ENCODE results near the gene DNAJC17. TPM values are rescaled to one million over a fixed set of nuclear protein-coding genes. Genes with fewer than 3 reads are reported as not detected.
A peak's percentile ranks its signal among the peaks of the same experiment; 100 is the strongest.

The DNAJC17 gene
- total and polyA plus RNA-seq, 4 donors, result 10.0 to 32.5 (median 19.9) TPM

GRCh38 chr15:40744815-40745152 is 62.5 kb downstream of the DNAJC17 start (continued):
- TF ChIP-seq FOXA2 (IDR thresholded peaks at IDR 0.05) (no peak), SP1 (IDR thresholded peaks at IDR 0.05) (no peak), GABPA (IDR thresholded peaks at IDR 0.05 in 1 of 2, conservative IDR thresholded peaks at IDR 0.05 in 1 of 2) (no peak)
- TF ChIP-seq, protein P1, sequence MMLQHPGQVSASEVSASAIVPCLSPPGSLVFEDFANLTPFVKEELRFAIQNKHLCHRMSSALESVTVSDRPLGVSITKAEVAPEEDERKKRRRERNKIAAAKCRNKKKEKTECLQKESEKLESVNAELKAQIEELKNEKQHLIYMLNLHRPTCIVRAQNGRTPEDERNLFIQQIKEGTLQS (IDR thresholded peaks at IDR 0.05), result no peak

DNA sequence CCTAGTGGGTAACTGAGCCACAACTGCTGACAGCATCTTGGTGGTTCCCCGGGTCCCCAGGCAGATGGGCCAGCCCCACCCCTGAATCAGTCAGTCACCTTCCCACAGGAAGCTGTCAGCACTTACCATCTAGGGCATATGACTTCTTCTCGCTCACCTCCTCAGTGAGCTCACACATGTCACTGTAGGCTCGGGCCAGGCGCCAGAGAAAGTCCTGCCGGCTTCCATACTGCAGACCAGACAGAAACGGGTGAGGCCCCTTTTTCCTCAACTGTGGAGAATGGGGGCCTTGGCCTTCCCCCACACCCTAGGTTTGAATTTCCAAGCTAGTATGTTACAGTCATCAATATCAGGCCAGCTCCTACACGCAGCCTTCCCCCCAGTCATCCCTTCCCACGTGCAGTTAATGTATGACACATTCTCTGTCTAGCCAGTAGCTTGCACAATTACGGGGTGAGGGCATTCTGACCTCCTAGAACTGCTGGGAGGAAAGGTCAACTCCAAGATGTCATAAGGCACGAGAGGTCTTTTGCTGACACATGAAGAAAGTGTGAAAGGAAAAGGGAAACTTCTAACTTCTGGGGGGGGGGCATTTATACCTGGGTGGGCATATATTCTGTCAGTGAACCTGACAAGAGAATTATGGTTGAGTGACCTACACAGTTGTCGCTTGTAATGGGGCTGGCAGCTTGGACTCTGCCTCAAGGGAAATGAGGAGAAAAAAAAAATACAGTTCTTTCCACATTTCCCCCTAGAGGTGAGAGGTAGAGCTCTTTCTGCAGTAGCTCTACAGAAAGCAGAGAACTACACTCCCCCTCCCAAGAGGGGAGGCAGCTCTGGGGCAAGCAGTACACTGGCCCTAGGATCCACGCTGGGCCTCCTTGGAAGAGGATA is 63.1 kb downstream of the DNAJC17 start:
- Histone ChIP-seq H3K27me3 (ENCODE audit: control insufficient read depth in 4 of 4, insufficient read depth in 4 of 4, low read length in 3 of 4) (no peaks in the 10 kb centered on the region), H3K9ac (ENCODE audit: low read depth in 1 of 2, low read length in 2 of 2) (no peak overlapping the region), H3K4me3 (ENCODE audit: low read depth in 1 of 3, low read length in 3 of 3) (no peak overlapping the region), H3K27ac (ENCODE audit: low read depth in 1 of 2, low read length in 2 of 2) (peak overlapping the region; percentile 42 to 43), H3K4me1 (ENCODE audit: control insufficient read depth in 4 of 4, insufficient read depth in 4 of 4, low read length in 3 of 4) (peaks cover 6 to 16% (median 12%) of the 10 kb centered on the region in 4 donors), H3K9me3 (ENCODE audit: control insufficient read depth in 4 of 4, low read length in 3 of 4) (no peaks in the 10 kb centered on the region), H3K36me3 (ENCODE audit: control insufficient read depth in 4 of 4, insufficient read depth in 3 of 4, low read depth in 1 of 4, low read length in 3 of 4) (peaks cover 3 to 52% (median 27%) of the 10 kb centered on the region in 4 donors)
- TF ChIP-seq HNF4A (conservative IDR thresholded peaks at IDR 0.05), result peak; percentile 67 to 77
- TF ChIP-seq EGR1 (IDR thresholded peaks at IDR 0.05; ENCODE audit: low read depth in 2 of 2), result no peak
- TF ChIP-seq RXRA (IDR thresholded peaks at IDR 0.05), result peak; percentile 85 to 91
- peak; percentile 52 for TF ChIP-seq MAX (IDR thresholded peaks at IDR 0.05)
- TF ChIP-seq NR2F2 (IDR thresholded peaks at IDR 0.05), result peak; percentile 73
- peak; percentile 11 for TF ChIP-seq HNF4G (IDR thresholded peaks at IDR 0.05)
- peak in 1 of 2 donors; percentile 10 for TF ChIP-seq RAD21 (IDR thresholded peaks at IDR 0.05)
- no peak for TF ChIP-seq GABPA (IDR thresholded peaks at IDR 0.05 in 1 of 2, conservative IDR thresholded peaks at IDR 0.05 in 1 of 2)
- peak; percentile 72 to 81 for TF ChIP-seq JUND (IDR thresholded peaks at IDR 0.05)
- no peak for TF ChIP-seq TAF1 (conservative IDR thresholded peaks at IDR 0.05)
- TF ChIP-seq, protein P2, sequence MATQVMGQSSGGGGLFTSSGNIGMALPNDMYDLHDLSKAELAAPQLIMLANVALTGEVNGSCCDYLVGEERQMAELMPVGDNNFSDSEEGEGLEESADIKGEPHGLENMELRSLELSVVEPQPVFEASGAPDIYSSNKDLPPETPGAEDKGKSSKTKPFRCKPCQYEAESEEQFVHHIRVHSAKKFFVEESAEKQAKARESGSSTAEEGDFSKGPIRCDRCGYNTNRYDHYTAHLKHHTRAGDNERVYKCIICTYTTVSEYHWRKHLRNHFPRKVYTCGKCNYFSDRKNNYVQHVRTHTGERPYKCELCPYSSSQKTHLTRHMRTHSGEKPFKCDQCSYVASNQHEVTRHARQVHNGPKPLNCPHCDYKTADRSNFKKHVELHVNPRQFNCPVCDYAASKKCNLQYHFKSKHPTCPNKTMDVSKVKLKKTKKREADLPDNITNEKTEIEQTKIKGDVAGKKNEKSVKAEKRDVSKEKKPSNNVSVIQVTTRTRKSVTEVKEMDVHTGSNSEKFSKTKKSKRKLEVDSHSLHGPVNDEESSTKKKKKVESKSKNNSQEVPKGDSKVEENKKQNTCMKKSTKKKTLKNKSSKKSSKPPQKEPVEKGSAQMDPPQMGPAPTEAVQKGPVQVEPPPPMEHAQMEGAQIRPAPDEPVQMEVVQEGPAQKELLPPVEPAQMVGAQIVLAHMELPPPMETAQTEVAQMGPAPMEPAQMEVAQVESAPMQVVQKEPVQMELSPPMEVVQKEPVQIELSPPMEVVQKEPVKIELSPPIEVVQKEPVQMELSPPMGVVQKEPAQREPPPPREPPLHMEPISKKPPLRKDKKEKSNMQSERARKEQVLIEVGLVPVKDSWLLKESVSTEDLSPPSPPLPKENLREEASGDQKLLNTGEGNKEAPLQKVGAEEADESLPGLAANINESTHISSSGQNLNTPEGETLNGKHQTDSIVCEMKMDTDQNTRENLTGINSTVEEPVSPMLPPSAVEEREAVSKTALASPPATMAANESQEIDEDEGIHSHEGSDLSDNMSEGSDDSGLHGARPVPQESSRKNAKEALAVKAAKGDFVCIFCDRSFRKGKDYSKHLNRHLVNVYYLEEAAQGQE (IDR thresholded peaks at IDR 0.05), result no peak
- no peak for TF ChIP-seq CTCF (IDR thresholded peaks at IDR 0.05; ENCODE audit: low read depth, low read length, missing input control)
- TF ChIP-seq YY1 (IDR thresholded peaks at IDR 0.05), result peak; percentile 35
- TF ChIP-seq FOXA1 (IDR thresholded peaks at IDR 0.05), result no peak
- TF ChIP-seq, protein P1 (IDR thresholded peaks at IDR 0.05), result no peak
- no peak for TF ChIP-seq FOXA2 (IDR thresholded peaks at IDR 0.05)
- TF ChIP-seq, protein P3, sequence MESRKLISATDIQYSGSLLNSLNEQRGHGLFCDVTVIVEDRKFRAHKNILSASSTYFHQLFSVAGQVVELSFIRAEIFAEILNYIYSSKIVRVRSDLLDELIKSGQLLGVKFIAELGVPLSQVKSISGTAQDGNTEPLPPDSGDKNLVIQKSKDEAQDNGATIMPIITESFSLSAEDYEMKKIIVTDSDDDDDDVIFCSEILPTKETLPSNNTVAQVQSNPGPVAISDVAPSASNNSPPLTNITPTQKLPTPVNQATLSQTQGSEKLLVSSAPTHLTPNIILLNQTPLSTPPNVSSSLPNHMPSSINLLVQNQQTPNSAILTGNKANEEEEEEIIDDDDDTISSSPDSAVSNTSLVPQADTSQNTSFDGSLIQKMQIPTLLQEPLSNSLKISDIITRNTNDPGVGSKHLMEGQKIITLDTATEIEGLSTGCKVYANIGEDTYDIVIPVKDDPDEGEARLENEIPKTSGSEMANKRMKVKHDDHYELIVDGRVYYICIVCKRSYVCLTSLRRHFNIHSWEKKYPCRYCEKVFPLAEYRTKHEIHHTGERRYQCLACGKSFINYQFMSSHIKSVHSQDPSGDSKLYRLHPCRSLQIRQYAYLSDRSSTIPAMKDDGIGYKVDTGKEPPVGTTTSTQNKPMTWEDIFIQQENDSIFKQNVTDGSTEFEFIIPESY (IDR thresholded peaks at IDR 0.05), result peak; percentile 48
- peak; percentile 14 for TF ChIP-seq SP1 (IDR thresholded peaks at IDR 0.05)
- 62% methylated on average over 12 of the region's 12 CpGs for WGBS
- DNase-seq (ENCODE audit: low spot score), result peak; percentile 50

Data from liver (tissue), 9 donors.